Measurements from ENCODE around the gene PKP2. TPM values are rescaled to one million over a fixed set of nuclear protein-coding genes. Genes with fewer than 3 reads are reported as not detected.
"Not testable (repeated sequence)": the region's sequence is repeated elsewhere in the genome, so short reads cannot be mapped to it uniquely, and the experiment has no call there.

PKP2 gene
- total RNA-seq, 1 donor from 2014 or later: 5.2 TPM

- H3K27me3 ChIP-seq (ENCODE audit: control insufficient read depth in 3 of 3, insufficient read depth in 3 of 3, low read length in 3 of 3): no peaks in the 10 kb centered on the region
- H3K9ac ChIP-seq (ENCODE audit: low read depth in 1 of 3, low read length in 3 of 3): no peak overlapping the region
- no peaks in the 10 kb centered on the region for H3K9me3 ChIP-seq (ENCODE audit: control insufficient read depth in 3 of 3, low read length in 3 of 3)
- H3K4me1 ChIP-seq (ENCODE audit: control insufficient read depth in 3 of 3, insufficient read depth in 3 of 3, low read length in 3 of 3): no peaks in the 10 kb centered on the region
- H3K4me3 ChIP-seq (ENCODE audit: low read length in 3 of 3): no peak overlapping the region
- no peak overlapping the region for H3K27ac ChIP-seq (ENCODE audit: low read depth, low read length)
- no peaks in the 10 kb centered on the region for H3K36me3 ChIP-seq (ENCODE audit: control insufficient read depth in 3 of 3, insufficient read depth in 3 of 3, low read length in 3 of 3)
Measured at GRCh38 chr12:32870716-32871115, 25.9 kb downstream of the PKP2 start.

- Histone ChIP-seq H3K9ac (ENCODE audit: low read depth in 1 of 3, low read length in 3 of 3) (no peak overlapping the region), H3K4me1 (ENCODE audit: control insufficient read depth in 3 of 3, insufficient read depth in 3 of 3, low read length in 3 of 3) (no peaks in the 10 kb centered on the region), H3K4me3 (ENCODE audit: low read length in 3 of 3) (no peak overlapping the region), H3K9me3 (ENCODE audit: control insufficient read depth in 3 of 3, low read length in 3 of 3) (no peaks in the 10 kb centered on the region), H3K36me3 (ENCODE audit: control insufficient read depth in 3 of 3, insufficient read depth in 3 of 3, low read length in 3 of 3) (no peaks in the 10 kb centered on the region), H3K27ac (ENCODE audit: low read depth, low read length) (no peak overlapping the region), H3K27me3 (ENCODE audit: control insufficient read depth in 3 of 3, insufficient read depth in 3 of 3, low read length in 3 of 3) (no peaks in the 10 kb centered on the region)
Measured at GRCh38 chr12:32868885-32869284, 27.7 kb downstream of the PKP2 start.

- no peaks in the 10 kb centered on the region for H3K4me1 ChIP-seq (ENCODE audit: control insufficient read depth in 3 of 3, insufficient read depth in 3 of 3, low read length in 3 of 3)
- H3K27ac ChIP-seq (ENCODE audit: low read depth, low read length): no peak overlapping the region
- H3K9ac ChIP-seq (ENCODE audit: low read depth in 1 of 3, low read length in 3 of 3): no peak overlapping the region
Measured at GRCh38 chr12:32864731-32865130, 31.8 kb downstream of the PKP2 start.

GRCh38 chr12:32863128-32863527 lies 33.4 kb downstream of the PKP2 start:
- H3K4me3 ChIP-seq (ENCODE audit: low read length in 3 of 3): no peak overlapping the region
- no peaks in the 10 kb centered on the region for H3K27me3 ChIP-seq (ENCODE audit: control insufficient read depth in 3 of 3, insufficient read depth in 3 of 3, low read length in 3 of 3)
- H3K27ac ChIP-seq (ENCODE audit: low read depth, low read length): no peak overlapping the region
- H3K36me3 ChIP-seq (ENCODE audit: control insufficient read depth in 3 of 3, insufficient read depth in 3 of 3, low read length in 3 of 3): no peaks in the 10 kb centered on the region
- H3K4me1 ChIP-seq (ENCODE audit: control insufficient read depth in 3 of 3, insufficient read depth in 3 of 3, low read length in 3 of 3): no peaks in the 10 kb centered on the region
- no peak overlapping the region for H3K9ac ChIP-seq (ENCODE audit: low read depth in 1 of 3, low read length in 3 of 3)
- no peaks in the 10 kb centered on the region for H3K9me3 ChIP-seq (ENCODE audit: control insufficient read depth in 3 of 3, low read length in 3 of 3)

More at GRCh38 chr12:32864731-32865130, 31.8 kb downstream of the PKP2 start:
- H3K4me3 ChIP-seq (ENCODE audit: low read length in 3 of 3): no peak overlapping the region
- H3K36me3 ChIP-seq (ENCODE audit: control insufficient read depth in 3 of 3, insufficient read depth in 3 of 3, low read length in 3 of 3): no peaks in the 10 kb centered on the region
- H3K9me3 ChIP-seq (ENCODE audit: control insufficient read depth in 3 of 3, low read length in 3 of 3): no peaks in the 10 kb centered on the region
- H3K27me3 ChIP-seq (ENCODE audit: control insufficient read depth in 3 of 3, insufficient read depth in 3 of 3, low read length in 3 of 3): no peaks in the 10 kb centered on the region

- H3K9me3 ChIP-seq (ENCODE audit: control insufficient read depth in 3 of 3, low read length in 3 of 3); H3K4me1 ChIP-seq (ENCODE audit: control insufficient read depth in 3 of 3, insufficient read depth in 3 of 3, low read length in 3 of 3); H3K9ac ChIP-seq (ENCODE audit: low read depth in 1 of 3, low read length in 3 of 3); H3K27ac ChIP-seq (ENCODE audit: low read depth, low read length); H3K4me3 ChIP-seq (ENCODE audit: low read length in 3 of 3); H3K36me3 ChIP-seq (ENCODE audit: control insufficient read depth in 3 of 3, insufficient read depth in 3 of 3, low read length in 3 of 3); H3K27me3 ChIP-seq (ENCODE audit: control insufficient read depth in 3 of 3, insufficient read depth in 3 of 3, low read length in 3 of 3): not testable (repeated sequence)
Measured at GRCh38 chr12:32861658-32862057, 34.9 kb downstream of the PKP2 start.

- H3K9me3 ChIP-seq (ENCODE audit: control insufficient read depth in 3 of 3, low read length in 3 of 3): no peaks in the 10 kb centered on the region
- no peak overlapping the region for H3K9ac ChIP-seq (ENCODE audit: low read depth in 1 of 3, low read length in 3 of 3)
- H3K4me3 ChIP-seq (ENCODE audit: low read length in 3 of 3): no peak overlapping the region
- no peak overlapping the region for H3K27ac ChIP-seq (ENCODE audit: low read depth, low read length)
- H3K27me3 ChIP-seq (ENCODE audit: control insufficient read depth in 3 of 3, insufficient read depth in 3 of 3, low read length in 3 of 3): no peaks in the 10 kb centered on the region
- no peaks in the 10 kb centered on the region for H3K4me1 ChIP-seq (ENCODE audit: control insufficient read depth in 3 of 3, insufficient read depth in 3 of 3, low read length in 3 of 3)
- no peaks in the 10 kb centered on the region for H3K36me3 ChIP-seq (ENCODE audit: control insufficient read depth in 3 of 3, insufficient read depth in 3 of 3, low read length in 3 of 3)
Measured at GRCh38 chr12:32860192-32860591, 36.4 kb downstream of the PKP2 start.

- Histone ChIP-seq H3K27me3 (ENCODE audit: control insufficient read depth in 3 of 3, insufficient read depth in 3 of 3, low read length in 3 of 3) (no peaks in the 10 kb centered on the region), H3K4me1 (ENCODE audit: control insufficient read depth in 3 of 3, insufficient read depth in 3 of 3, low read length in 3 of 3) (no peaks in the 10 kb centered on the region), H3K9ac (ENCODE audit: low read depth in 1 of 3, low read length in 3 of 3) (no peak overlapping the region), H3K9me3 (ENCODE audit: control insufficient read depth in 3 of 3, low read length in 3 of 3) (no peaks in the 10 kb centered on the region), H3K27ac (ENCODE audit: low read depth, low read length) (no peak overlapping the region), H3K36me3 (ENCODE audit: control insufficient read depth in 3 of 3, insufficient read depth in 3 of 3, low read length in 3 of 3) (no peaks in the 10 kb centered on the region), H3K4me3 (ENCODE audit: low read length in 3 of 3) (no peak overlapping the region)
Measured at GRCh38 chr12:32859389-32859788, 37.2 kb downstream of the PKP2 start.

- H3K4me1 ChIP-seq (ENCODE audit: control insufficient read depth in 3 of 3, insufficient read depth in 3 of 3, low read length in 3 of 3): no peaks in the 10 kb centered on the region
- no peak overlapping the region for H3K4me3 ChIP-seq (ENCODE audit: low read length in 3 of 3)
- H3K9ac ChIP-seq (ENCODE audit: low read depth in 1 of 3, low read length in 3 of 3): no peak overlapping the region
- no peaks in the 10 kb centered on the region for H3K9me3 ChIP-seq (ENCODE audit: control insufficient read depth in 3 of 3, low read length in 3 of 3)
- no peaks in the 10 kb centered on the region for H3K27me3 ChIP-seq (ENCODE audit: control insufficient read depth in 3 of 3, insufficient read depth in 3 of 3, low read length in 3 of 3)
- no peak overlapping the region for H3K27ac ChIP-seq (ENCODE audit: low read depth, low read length)
- no peaks in the 10 kb centered on the region for H3K36me3 ChIP-seq (ENCODE audit: control insufficient read depth in 3 of 3, insufficient read depth in 3 of 3, low read length in 3 of 3)
Measured at GRCh38 chr12:32854716-32855115, 41.9 kb downstream of the PKP2 start.

GRCh38 chr12:32854097-32854496 lies 42.5 kb downstream of the PKP2 start:
- Histone ChIP-seq H3K4me3 (ENCODE audit: low read length in 3 of 3) (no peak overlapping the region), H3K27me3 (ENCODE audit: control insufficient read depth in 3 of 3, insufficient read depth in 3 of 3, low read length in 3 of 3) (no peaks in the 10 kb centered on the region), H3K9ac (ENCODE audit: low read depth in 1 of 3, low read length in 3 of 3) (no peak overlapping the region), H3K27ac (ENCODE audit: low read depth, low read length) (no peak overlapping the region), H3K36me3 (ENCODE audit: control insufficient read depth in 3 of 3, insufficient read depth in 3 of 3, low read length in 3 of 3) (no peaks in the 10 kb centered on the region), H3K9me3 (ENCODE audit: control insufficient read depth in 3 of 3, low read length in 3 of 3) (no peaks in the 10 kb centered on the region), H3K4me1 (ENCODE audit: control insufficient read depth in 3 of 3, insufficient read depth in 3 of 3, low read length in 3 of 3) (no peaks in the 10 kb centered on the region)

GRCh38 chr12:32847287-32847686 lies 49.3 kb downstream of the PKP2 start:
- H3K27ac ChIP-seq (ENCODE audit: low read depth, low read length): no peak overlapping the region
- no peaks in the 10 kb centered on the region for H3K9me3 ChIP-seq (ENCODE audit: control insufficient read depth in 3 of 3, low read length in 3 of 3)
- no peaks in the 10 kb centered on the region for H3K4me1 ChIP-seq (ENCODE audit: control insufficient read depth in 3 of 3, insufficient read depth in 3 of 3, low read length in 3 of 3)
- no peaks in the 10 kb centered on the region for H3K36me3 ChIP-seq (ENCODE audit: control insufficient read depth in 3 of 3, insufficient read depth in 3 of 3, low read length in 3 of 3)
- no peak overlapping the region for H3K4me3 ChIP-seq (ENCODE audit: low read length in 3 of 3)
- H3K27me3 ChIP-seq (ENCODE audit: control insufficient read depth in 3 of 3, insufficient read depth in 3 of 3, low read length in 3 of 3): no peaks in the 10 kb centered on the region
- no peak overlapping the region for H3K9ac ChIP-seq (ENCODE audit: low read depth in 1 of 3, low read length in 3 of 3)

- H3K27me3 ChIP-seq (ENCODE audit: control insufficient read depth in 3 of 3, insufficient read depth in 3 of 3, low read length in 3 of 3): no peaks in the 10 kb centered on the region
- no peaks in the 10 kb centered on the region for H3K4me1 ChIP-seq (ENCODE audit: control insufficient read depth in 3 of 3, insufficient read depth in 3 of 3, low read length in 3 of 3)
- no peak overlapping the region for H3K27ac ChIP-seq (ENCODE audit: low read depth, low read length)
- no peaks in the 10 kb centered on the region for H3K36me3 ChIP-seq (ENCODE audit: control insufficient read depth in 3 of 3, insufficient read depth in 3 of 3, low read length in 3 of 3)
- no peak overlapping the region for H3K9ac ChIP-seq (ENCODE audit: low read depth in 1 of 3, low read length in 3 of 3)
- H3K9me3 ChIP-seq (ENCODE audit: control insufficient read depth in 3 of 3, low read length in 3 of 3): no peaks in the 10 kb centered on the region
- H3K4me3 ChIP-seq (ENCODE audit: low read length in 3 of 3): no peak overlapping the region
Measured at GRCh38 chr12:32846053-32846452, 50.5 kb downstream of the PKP2 start.
